Measurements from ENCODE around the gene MRNIP.

The MRNIP gene

DNA sequence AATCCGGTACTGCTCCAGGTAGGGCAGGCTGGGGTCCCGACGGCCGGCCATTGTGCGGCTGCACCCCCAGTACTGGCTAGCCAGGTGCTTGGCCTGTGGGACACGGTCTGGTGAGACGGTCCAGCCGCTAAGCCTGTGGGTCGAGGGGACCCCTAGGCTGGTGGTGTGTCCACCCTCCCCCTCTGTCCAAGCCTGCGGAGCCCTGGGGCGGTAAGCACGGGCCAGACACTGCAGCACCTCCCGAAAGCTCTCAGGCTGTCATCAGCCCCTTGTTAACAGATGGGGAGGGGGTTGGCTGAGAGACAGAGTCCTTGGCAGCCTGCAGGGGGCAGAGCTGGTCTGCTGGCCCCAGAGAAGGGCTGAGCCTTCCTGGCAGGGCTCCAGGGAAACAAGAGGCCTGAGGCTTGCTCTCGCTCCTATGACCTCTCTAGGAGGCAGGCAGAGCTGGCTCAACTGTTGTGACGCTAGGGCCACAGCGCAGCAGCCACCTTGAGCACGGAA lies 11.8 kb upstream of the MRNIP start:
- no peak for FAIRE-seq

DNA sequence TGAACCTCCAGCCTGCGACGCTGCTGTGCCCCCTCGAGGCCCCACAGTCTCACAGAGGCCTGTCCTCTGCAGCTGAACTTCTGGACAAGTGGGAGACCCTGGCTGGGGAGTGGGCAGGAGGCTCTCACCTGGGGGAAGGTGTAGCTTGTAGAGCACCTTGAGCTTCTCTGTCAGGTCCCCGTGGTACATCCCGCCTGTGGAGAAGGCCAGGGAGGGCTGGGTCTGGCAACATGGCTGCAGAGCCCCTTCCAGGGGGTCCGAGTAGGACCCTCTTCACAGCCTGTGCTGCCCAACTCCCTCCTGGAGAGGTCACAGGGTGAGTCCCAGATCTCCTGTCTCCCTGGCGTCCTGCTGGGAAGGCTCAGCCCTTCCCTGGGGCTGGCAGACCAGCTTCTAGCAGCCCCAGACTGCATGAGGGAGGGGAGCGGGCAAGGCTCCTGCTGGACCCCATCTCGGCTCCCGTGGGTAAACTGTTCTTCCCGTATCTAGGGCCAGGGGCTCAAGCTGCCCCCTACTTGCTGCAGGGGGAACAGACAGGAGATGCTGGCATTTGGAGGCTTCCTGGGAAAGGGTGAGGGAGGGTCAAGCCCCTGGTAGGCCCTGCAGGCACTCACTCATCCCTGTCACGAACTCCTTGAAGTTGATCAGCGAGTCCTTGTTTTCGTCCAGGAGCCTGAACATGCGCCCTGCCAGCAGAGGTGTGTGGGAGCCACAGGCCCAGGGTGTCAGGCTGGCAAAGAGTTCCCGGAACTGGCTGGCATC lies 11.2 kb upstream of the MRNIP start:
- no peak for FAIRE-seq

DNA sequence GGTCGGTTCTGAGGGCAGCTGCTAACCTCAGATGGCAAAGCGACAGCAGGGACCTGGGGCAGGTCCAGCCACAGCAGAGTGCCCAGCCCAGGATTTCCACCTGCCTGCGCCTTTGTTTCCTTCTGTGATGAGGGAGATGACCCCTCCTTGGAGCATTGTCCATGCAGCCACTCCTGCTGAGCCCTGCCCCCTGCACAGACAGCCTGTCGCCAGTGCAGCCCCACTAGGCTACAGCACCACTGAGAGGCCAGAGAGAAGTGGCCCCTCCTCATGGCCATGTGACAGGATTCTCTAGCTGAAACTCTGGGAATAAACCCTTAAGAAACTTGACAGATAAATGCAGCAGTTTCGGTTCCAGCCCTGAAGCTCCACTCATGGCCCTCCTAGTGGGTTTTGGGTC lies 10.5 kb upstream of the MRNIP start:
- FAIRE-seq = no peak

DNA sequence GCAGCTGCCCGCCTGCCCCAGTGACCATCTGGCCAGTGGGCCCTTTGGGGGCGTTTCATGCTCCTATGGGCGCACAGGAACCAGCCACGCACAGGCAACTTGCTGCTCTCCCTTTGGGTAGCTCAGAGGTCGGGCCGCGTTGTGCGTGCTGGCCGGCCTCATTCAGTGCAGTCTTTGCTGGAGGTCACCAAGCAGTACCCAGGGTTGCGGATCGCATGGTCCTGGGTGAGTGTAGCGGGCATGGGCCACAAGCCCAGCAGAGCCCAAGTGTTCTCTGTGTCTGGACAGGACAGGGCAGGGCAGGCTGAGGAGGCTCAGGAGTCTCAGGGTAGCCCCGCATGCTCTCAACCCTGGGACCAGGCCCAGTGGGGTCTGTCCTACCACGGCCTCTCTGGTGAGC lies 9.9 kb upstream of the MRNIP start:
- FAIRE-seq = no peak

DNA sequence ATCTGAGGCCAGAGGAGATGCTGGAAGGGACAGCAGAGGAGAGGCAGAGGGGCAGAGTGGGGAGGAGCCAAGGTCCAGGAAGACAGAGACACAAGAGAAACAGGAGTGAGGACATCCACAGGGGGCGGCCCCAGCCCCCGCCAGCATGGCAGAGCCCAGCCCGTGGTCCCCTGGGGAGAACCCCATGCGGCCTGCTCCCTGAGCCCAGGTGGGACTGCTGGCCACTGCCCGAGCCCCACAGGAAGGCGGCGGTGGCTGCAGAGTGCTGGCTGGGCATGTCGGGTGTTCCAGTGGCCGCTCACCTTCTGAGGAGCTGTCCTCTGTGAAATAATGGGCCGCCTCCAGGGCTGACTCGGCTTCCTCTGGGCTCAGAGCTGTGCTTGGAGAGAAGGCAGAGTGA lies 8.9 kb upstream of the MRNIP start:
- no peak for FAIRE-seq

DNA sequence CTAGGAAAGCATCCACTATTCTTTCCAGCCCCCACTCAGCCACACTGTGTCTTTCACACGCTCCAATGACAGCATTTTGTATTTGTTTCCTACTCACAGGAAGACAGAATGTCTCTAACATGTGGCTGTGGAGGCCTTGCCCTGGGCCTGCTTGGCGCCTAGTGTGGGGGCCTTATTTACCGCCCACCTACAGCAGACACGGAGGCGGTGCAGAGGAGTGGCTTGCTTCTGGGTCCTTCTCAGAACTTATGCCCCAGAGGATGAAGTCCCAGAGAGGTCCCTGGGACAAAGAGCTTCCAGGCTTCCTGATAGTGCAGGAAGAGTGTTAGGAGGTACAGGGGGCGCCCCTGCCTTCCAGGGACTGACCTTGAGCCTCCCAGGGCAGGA lies 8.5 kb upstream of the MRNIP start:
- no peak for FAIRE-seq

DNA sequence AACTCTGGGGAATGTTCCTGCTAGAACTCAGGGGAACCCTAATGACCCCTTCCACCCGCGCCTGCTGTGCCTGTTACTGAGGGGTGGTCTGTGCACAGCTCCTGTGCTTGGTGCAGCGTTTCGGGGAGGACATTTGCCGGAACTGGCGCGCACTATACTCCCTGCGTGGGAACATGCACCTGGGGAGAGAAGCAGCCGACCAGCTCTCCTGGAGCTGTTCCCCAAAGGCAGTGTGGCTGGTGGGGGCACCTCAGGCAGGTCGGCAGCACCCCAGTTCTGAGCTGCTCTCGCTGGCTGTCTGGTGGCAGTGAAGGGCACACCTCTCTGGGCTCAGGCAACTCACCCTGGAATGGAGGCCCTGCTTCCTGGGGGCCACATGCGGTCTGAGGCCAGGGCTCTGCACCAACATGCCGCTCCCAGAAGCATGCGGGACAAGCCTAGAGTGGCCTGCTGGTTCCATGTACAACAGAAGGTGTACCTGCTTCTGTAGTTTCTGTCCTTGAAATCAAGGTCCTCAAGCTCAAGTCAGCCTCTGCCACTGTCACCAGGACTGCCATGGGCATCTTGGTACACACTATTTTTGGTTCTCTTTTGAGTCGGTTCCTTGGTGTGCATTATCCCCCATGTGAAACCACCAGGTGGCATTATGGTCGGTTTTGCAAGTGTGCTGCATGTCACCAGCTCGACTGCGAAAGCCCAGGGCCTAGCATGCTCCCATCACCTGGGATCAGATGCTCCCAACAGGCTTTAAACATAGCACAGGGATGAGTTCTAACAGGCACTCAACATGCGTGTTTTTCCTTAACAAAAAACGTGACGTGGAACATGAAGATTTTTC lies 7.8 kb upstream of the MRNIP start:
- no peak for FAIRE-seq

DNA sequence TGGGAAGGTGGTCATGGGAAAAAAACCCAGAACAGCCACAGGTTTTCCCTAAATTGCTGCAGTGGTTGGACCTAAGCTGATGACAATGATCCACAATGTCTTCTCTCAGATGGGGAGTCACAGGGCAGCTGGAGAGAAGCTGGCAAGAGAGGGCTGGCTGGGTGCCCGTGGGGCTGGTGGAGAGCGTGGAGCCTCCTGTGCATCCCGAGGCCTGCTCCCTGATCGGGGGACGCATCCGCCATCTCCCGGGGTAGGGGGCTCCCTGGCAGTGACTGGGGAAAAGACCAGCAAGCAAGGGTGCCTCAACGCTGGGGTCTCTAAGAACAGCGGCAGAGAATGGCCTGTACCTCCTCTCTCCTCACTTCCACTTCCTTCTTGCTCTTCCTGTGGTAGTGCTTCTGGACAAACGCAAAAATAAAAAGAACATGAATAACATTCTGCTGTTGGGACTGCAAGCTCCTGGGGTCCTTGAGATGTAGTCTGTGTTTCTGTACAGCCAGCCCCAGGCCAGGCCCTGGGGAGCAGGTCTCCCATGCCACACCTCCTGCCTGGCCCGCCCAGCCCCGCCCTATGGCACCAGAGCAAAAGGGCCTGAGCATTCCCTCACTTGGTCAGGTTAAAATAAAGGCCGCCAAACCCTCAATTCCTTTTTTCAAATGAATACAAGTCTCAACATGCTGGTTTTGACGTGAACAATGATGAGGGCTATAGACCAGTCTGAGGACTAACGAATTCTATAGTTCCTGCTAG lies 7.0 kb upstream of the MRNIP start:
- FAIRE-seq = no peak

DNA sequence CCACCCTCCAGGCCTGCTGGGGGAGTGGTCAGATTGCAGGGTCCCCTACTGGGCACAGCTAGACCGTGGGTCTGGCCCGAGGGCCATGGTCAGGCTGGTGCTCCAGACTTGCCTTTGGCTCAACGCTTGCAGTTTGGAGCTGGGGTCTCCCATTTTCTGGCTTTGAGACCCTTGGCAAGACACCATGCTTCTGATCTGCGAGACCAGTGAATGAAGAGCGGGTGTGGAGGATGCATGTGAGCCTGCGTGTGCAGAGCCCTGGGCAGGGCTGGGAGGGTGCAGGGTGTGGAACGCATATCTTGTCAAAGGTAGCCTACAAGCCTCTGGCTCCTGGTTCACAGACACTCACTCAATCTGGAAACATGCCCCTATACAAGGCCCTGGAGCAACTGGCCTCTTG lies 6.1 kb upstream of the MRNIP start:
- no peak for FAIRE-seq

DNA sequence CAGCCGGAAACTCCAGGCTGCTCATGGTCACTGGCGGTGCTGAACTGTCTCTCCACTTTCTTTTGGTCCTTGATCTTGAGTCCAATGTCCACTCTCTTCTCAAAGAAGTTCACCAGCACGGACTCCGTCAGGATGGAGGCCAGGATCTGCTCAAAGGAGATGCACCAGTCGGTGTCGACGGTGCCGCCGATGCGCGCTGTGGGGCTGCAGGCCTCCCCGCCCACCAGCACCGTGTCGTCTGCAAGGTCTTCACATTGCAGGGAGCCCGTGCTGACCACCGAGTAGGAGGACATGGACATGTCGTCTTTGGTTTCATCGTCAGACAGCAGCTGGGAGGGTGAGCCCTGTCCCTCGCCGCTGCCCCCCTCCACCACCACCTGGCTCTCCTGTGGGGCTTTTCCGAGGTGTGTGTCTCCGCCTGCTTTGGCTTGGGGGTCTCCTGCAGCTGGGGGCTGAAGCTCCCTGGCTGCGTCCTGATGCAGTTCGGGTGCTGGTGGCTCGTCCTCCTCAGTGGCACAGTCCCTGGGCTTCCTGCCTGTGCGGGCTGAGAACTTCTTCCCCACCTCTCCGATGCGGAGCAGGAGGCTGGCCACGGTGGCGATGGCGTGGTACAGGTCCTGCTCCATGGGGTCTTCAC lies 5.0 kb upstream of the MRNIP start:
- FAIRE-seq = no peak

DNA sequence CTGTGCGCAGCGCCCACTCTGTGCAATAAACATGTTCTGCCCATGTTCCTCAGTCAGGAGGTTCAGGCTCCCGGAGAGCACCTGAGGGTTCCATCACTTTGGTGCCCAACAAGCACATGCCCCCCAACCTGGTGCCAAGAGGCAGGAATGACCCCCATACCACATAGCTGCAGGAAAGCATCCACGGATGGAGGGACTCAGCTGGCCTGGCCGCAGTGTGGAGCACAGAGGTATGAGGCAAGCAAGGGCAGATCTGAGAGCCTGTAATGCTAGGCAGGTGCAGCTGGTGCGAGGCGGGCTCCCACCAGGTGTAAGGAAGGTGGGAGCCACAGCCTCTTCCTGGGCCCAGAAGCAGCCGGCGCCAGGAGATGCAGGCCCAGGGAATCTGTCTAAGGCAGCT lies 4.3 kb upstream of the MRNIP start:
- no peak for FAIRE-seq

DNA sequence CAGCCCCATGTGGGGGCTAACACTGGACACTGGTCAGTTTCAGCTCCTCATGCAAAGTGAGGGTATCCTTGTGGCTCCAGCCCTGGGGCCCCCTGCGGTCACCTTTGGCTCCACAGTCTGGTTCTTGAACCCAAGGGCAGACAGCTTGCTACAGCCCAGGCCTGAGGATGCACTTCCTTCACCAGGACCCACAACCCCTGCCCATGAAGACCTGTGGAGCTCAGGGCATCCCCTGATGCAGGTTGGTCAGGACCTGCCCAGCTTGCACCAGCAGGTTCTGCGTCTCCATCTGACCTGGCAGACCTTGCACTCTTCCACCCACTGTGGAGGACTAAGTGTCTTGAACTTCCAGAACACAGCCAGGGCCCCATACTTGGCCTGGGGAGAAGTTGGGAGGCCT lies 3.7 kb upstream of the MRNIP start:
- no peak for FAIRE-seq

DNA sequence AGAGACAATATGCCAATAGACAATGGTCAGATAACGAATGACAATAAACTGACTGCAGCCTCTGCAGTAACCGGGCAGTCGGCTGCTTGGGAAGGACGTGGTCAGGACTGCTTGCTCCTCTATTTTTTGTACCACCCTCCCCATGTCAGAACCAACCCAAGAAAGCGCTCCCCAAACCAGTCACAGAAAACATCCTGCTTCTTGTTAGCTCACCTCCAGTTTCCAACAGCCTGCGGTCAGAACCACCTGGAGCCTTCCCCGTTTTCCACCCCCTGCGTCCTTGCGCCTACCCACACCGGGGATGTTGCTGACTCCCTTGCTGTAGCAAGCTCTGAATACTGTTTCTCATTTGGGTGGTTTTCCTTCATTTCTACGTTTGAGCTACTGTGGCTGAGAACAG lies 1.7 kb upstream of the MRNIP start:
- FAIRE-seq = no peak

DNA sequence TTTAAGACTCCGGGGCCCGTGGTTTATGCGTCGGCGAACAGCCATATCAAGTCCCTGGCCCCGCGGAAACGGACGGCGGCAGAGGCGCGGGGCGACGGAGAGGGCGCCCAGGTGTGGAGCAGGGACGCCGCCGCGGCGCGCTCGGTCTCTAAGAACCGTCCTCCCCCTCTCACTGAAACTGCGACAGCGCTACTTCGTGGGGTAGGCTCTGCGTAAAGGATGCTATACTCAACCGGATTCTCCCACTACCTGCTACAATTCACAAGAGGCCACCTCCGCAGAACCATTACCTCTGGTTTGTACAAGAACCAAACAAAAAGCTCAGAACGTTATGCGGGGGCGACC lies 404 bp downstream of the MRNIP start:
- FAIRE-seq = no peak

DNA sequence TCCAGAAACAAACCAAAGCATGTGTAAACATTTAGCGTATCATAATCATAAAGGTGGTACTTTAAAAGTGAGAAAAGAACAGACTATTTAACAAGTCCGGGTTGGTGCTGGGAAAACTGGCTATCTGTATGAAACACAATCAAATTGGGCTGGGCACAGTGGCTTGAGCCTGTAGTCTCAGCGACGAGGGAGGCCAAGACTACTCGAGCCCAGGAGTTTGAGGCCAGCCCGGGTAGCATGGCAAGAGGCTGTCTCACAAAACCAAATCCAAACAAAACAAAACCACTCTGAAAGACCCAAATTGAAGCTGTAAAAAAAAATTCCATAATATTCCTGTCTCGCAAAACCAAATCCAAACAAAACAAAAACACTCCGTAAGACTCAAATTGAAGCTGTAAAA lies 4.3 kb downstream of the MRNIP start:
- FAIRE-seq = no peak

DNA sequence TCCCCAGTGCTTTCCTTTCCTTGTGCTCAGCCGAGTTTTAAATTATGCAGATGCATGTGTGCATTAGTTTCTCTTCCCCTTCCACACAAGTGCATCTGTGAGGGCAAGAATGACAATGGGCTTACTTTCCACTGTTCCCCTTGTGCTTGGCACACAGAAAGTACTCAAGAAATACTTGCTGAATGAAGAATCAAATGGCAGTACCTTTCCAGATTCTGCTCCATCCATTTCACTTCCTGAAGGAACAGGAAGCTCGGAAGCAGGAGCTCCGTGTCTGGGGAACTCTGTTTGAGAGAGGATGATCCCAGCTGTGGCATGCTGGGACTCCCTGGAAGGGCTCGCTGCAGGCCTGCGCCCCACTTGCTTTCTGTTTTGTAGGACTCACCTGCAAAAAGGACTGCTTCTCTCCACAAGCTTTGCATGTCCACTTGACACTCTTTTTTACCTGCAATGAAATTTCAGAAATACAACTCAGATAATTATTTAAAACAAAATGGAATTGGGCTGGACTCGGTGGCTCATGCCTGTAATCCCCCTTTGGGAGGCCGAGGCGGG lies 5.5 kb downstream of the MRNIP start:
- FAIRE-seq = no peak

DNA sequence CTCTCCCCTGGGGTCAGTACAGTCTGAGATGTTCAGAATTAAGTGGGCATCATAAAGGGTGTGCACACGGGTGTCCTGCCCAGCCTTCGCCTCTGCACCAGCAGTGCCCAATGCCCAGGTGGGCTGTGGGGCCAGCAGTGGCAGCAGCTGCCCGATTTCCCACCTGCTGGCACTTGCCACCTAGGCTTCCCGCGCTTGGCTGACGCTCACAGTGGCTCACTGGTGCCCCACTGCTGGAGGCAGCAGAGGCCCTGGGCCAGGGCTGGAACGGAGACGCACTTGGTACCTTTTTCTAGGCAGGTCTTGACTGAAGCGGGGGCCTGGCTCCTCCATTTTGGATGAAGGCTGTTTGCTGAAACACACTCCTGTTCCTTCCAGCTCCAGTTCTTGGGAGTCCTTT lies 17.0 kb downstream of the MRNIP start:
- FAIRE-seq = no peak

DNA sequence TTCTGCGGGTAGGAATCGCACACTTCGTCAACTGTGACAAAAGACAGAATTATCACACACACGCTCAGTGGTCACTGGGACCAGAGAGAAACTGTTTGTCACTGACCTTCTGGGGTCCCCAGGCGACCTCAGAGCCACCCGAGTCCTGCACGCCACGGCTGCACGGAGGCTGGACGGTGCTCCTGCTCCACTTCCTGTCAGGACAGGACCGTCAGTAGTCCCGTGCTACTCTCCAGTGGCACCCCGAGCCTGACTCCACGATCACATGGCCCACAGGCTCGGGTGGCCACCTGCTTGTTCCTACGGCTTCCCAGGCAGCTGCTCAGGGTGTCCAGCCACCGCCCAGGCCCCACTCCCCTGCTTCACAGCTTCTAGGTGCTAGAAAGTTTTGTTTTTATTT lies 17.9 kb downstream of the MRNIP start:
- FAIRE-seq = no peak

DNA sequence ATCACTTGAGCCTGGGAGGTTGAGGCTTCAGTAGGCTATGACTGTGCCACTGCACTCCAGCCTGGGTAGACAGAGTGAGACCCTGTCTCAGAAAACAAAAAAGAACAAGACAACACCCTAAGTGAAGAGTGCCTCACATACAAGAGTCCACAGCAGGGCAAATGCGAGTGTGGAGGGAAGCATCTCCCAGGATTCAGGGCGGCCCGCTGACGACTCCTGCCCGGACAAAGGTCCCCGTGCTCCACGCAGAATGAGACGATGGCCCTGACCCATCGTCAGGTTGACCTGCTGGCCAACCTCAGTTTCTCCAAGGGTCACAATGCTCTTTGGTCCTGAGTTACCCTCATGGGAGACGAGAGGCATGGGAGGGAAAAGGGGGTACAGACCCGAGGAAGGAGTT lies 18.3 kb downstream of the MRNIP start:
- FAIRE-seq = no peak

DNA sequence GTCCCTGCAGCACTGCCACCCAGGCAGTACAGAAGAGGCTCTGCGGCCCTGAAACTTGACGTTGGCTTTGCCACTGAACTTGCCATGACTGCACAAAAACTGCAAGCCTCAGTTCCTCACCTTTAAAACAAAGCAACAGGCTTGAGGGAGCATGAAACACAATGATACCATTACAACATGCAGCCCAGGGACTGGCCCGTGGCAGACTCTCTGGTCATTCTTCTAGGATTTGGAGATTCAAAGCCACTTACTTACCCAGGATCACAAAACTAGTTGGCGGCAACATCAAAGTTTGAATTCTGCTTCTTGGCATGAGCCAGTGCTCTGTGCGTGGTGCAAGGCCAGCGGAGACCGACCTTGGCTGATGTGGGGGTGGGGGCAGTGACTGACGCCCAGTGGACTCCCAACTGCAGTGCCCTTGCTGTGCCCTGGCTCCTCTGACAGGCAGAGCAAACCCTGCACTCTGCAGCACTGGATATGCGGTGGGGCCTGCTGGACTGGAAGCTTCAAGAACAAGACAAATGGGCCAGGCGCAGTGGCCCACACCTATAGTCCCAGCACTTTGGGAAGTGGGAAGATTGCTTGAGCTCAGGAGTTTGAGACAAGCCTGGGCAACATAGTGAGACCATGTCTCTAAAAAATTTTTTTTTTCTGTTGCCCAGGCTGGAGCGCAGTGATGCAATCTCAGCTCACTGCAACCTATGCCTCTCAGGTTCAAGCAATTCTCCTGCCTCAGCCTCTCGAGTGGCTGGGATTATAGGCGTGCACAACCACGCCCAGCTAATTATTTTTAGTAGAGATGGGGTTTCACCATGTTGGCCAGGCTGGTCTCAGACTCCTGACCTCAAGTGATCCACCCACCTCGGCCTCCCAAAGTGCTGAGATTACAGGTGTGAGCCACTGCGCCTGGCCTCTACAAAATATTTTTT lies 19.0 kb downstream of the MRNIP start:
- FAIRE-seq = no peak

DNA sequence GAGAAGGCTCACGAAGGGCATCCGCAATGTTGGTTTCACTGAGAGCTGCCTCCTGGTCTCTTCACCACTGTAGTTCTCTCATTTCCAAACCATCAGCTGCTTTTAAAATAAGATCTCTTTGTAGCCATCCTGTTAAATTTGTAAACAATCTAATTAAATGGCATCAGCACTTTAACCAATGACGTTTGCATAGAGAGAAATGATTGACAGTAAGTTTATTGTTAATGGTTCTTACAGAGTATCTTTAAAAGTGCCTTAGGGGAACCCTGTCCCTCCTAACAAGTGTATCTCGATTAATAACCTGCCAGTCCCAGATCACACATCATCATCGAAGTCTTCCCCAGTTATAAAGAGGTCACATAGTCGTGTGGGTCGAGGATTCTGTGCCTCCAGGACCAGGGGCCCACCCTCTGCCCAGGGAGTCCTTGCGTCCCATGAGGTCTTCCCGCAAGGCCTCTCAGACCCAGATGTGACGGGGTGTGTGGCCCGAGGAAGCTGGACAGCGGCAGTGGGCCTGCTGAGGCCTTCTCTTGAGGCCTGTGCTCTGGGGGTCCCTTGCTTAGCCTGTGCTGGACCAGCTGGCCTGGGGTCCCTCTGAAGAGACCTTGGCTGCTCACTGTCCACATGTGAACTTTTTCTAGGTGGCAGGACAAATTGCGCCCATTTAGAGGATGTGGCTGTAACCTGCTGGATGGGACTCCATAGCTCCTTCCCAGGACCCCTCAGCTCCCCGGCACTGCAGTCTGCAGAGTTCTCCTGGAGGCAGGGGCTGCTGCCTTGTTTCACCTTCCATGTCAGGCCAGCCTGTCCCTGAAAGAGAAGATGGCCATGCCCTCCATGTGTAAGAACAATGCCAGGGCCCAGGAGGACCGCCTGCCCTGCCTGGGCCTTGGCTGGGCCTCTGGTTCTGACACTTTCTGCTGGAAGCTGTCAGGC lies 21.3 kb downstream of the MRNIP start:
- FAIRE-seq = no peak

Data from islet of Langerhans (tissue), 1 donor.